IMR-90 (cell line): ENCODE data around the gene CD1B. TPM values are rescaled to one million over a fixed set of nuclear protein-coding genes. Genes with fewer than 3 reads are reported as not detected.

ENCODE experiments used
- ATAC-seq: fragments of 200-7000 bp; cut with Tn5 transposase; 2 replicates; pipeline ENCODE4 v1.9.1; 2020; ENCODE audit warnings: low read depth, mild to moderate bottlenecking, moderate library complexity
- BruUV-seq: library from RNA; stranded (reverse); fragments of 400-500 nt; replicated peaks from 2 replicates; lab custom pipeline; 2021; lab: Mats Ljungman, UMichigan
- CTCF ChIA-PET: fragments of 300-600 bp; formaldehyde crosslinking; extraction: SDS; loops from one replicate; lab custom pipeline; 2021; ENCODE audit warnings: antibody characterized with exemption; lab: Yijun Ruan, JAX
- POLR2A ChIA-PET: fragments of 300-600 bp; sonication (Branson Sonifier 250); formaldehyde crosslinking; loops from one replicate; lab custom pipeline; 2022; ENCODE audit warnings: antibody characterized with exemption; ENCODE audit not compliant: unreplicated experiment; lab: Charles Lee
- DNase-seq: peaks from one replicate; pipeline ENCODE4 v3.0.0; 2013
- H2AFZ ChIP-seq: replicated peaks from 2 replicates; pipeline ENCODE3; 2013; ENCODE audit warnings: low read length, mild to moderate bottlenecking; ENCODE audit not compliant: poor library complexity
- H2AK5ac ChIP-seq: 2 replicates; pipeline ENCODE4 v1.6.1; 2013; ENCODE audit warnings: low read depth, low read length, inconsistent platforms
- H2AK9ac ChIP-seq: replicated peaks from 2 replicates; pipeline ENCODE3; 2013; ENCODE audit warnings: mild to moderate bottlenecking, low read depth, low read length, moderate library complexity; ENCODE audit not compliant: poor library complexity
- H2BK120ac ChIP-seq: 2 replicates; pipeline ENCODE4 v1.6.1; 2013; ENCODE audit warnings: low read depth, low read length, inconsistent platforms
- H2BK15ac ChIP-seq: 3 replicates; pipeline ENCODE4 v1.6.1; 2013; ENCODE audit warnings: low read depth, low read length, inconsistent platforms
- H2BK20ac ChIP-seq: 2 replicates; pipeline ENCODE4 v1.6.1; 2013; ENCODE audit warnings: low read depth, mild to moderate bottlenecking, inconsistent platforms, low read length, moderate library complexity
- H2BK5ac ChIP-seq: 2 replicates; pipeline ENCODE4 v1.6.1; 2013; ENCODE audit warnings: mild to moderate bottlenecking, low read depth, low read length, inconsistent platforms; ENCODE audit not compliant: poor library complexity, severe bottlenecking
- H3K14ac ChIP-seq: replicated peaks from 2 replicates; pipeline ENCODE4 v1.6.1; 2013; ENCODE audit warnings: low read depth, low read length, inconsistent platforms
- H3K18ac ChIP-seq: 2 replicates; pipeline ENCODE4 v1.6.1; 2013; ENCODE audit warnings: low read depth, low read length, control low read depth
- H3K23ac ChIP-seq: 2 replicates; pipeline ENCODE4 v1.6.1; 2013; ENCODE audit warnings: low read depth, low read length, inconsistent platforms
- H3K27ac ChIP-seq: 2 replicates; pipeline ENCODE4 v1.5.1; 2013; ENCODE audit warnings: mild to moderate bottlenecking, control low read depth, low read length; ENCODE audit not compliant: insufficient read depth
- H3K27me3 ChIP-seq: 2 replicates; pipeline ENCODE4 v1.6.1; 2013; ENCODE audit warnings: low read length; ENCODE audit not compliant: control insufficient read depth, insufficient read depth
- H3K36me3 ChIP-seq: 2 replicates; pipeline ENCODE4 v1.6.1; 2013; ENCODE audit warnings: low read length, mixed read lengths; ENCODE audit not compliant: control insufficient read depth, insufficient read depth
- H3K4ac ChIP-seq: 2 replicates; pipeline ENCODE4 v1.6.1; 2013; ENCODE audit warnings: low read depth, low read length, inconsistent platforms
- H3K4me1 ChIP-seq: 2 replicates; pipeline ENCODE4 v1.6.1; 2013; ENCODE audit warnings: low read length, mixed read lengths; ENCODE audit not compliant: control insufficient read depth, insufficient read depth
- H3K4me2 ChIP-seq: 2 replicates; pipeline ENCODE4 v1.6.1; 2013; ENCODE audit warnings: low read depth, mild to moderate bottlenecking, control low read depth, low read length, moderate library complexity
- H3K4me3 ChIP-seq: 2 replicates; pipeline ENCODE4 v1.5.1; 2013; ENCODE audit warnings: low read depth, mild to moderate bottlenecking, control low read depth, low read length, moderate library complexity; ENCODE audit not compliant: insufficient read depth
- H3K56ac ChIP-seq: 2 replicates; pipeline ENCODE4 v1.6.1; 2013; ENCODE audit warnings: low read length, inconsistent platforms; ENCODE audit not compliant: insufficient read depth; ENCODE audit errors: extremely low read depth
- H3K79me1 ChIP-seq, 2 experiments: 2 replicates each; pipeline ENCODE4 v1.6.1; 2013; ENCODE audit warnings: low read length in 2 of 2, inconsistent platforms in 1 of 2, low read depth in 1 of 2
- H3K9ac ChIP-seq: 2 replicates; pipeline ENCODE4 v1.6.1; 2013; ENCODE audit warnings: low read depth, low read length, control low read depth
- H3K9me1 ChIP-seq: 2 replicates; pipeline ENCODE4 v1.6.1; 2013; ENCODE audit warnings: low read length, inconsistent platforms; ENCODE audit not compliant: insufficient read depth
- H3K9me3 ChIP-seq: 2 replicates; pipeline ENCODE4 v1.6.1; 2013; ENCODE audit warnings: low read length; ENCODE audit not compliant: control insufficient read depth, insufficient read depth
- H4K20me1 ChIP-seq: 2 replicates; pipeline ENCODE4 v1.6.1; 2013; ENCODE audit warnings: low read length, inconsistent platforms; ENCODE audit not compliant: insufficient read depth
- H4K5ac ChIP-seq: 2 replicates; pipeline ENCODE4 v1.6.1; 2013; ENCODE audit warnings: mild to moderate bottlenecking, low read depth, low read length, control low read depth
- H4K8ac ChIP-seq, 2 experiments: 2 replicates each; pipeline ENCODE4 v1.6.1; 2013; ENCODE audit warnings: low read depth in 2 of 2, low read length in 2 of 2, control low read depth in 1 of 2, inconsistent platforms in 1 of 2
- H4K91ac ChIP-seq: 2 replicates; pipeline ENCODE4 v1.6.1; 2013; ENCODE audit warnings: low read depth, low read length, inconsistent platforms; ENCODE audit not compliant: insufficient read depth
- BHLHE40 ChIP-seq: fragments of 150-350 bp; IDR thresholded peaks from 2 replicates; pipeline ENCODE4 v1.6.1; 2016; ENCODE audit warnings: mild to moderate bottlenecking, low read depth, low read length
- CEBPB ChIP-seq: IDR thresholded peaks from 2 replicates; pipeline ENCODE4 v1.6.1; 2012; ENCODE audit warnings: low read depth, low read length, improper control_type of control experiment
- CHD1 ChIP-seq: IDR thresholded peaks from 2 replicates; pipeline ENCODE4 v1.6.1; 2012; ENCODE audit warnings: low read depth, low read length, improper control_type of control experiment
- FOS ChIP-seq: fragments of 150-350 bp; IDR thresholded peaks from 2 replicates; pipeline ENCODE4 v1.6.1; 2016; ENCODE audit warnings: low read depth, low read length
- MAFK ChIP-seq: IDR thresholded peaks from 2 replicates; pipeline ENCODE4 v1.6.1; 2012; ENCODE audit warnings: low read depth, low read length, improper control_type of control experiment
- MAZ ChIP-seq: IDR thresholded peaks from 2 replicates; pipeline ENCODE4 v1.6.1; 2012; ENCODE audit warnings: low read depth, mild to moderate bottlenecking, low read length, improper control_type of control experiment, moderate library complexity, borderline replicate concordance
- MXI1 ChIP-seq: IDR thresholded peaks from 2 replicates; pipeline ENCODE4 v1.6.1; 2012; ENCODE audit warnings: low read depth, mild to moderate bottlenecking, low read length, moderate library complexity, borderline replicate concordance
- NFE2L2 ChIP-seq: fragments of 150-350 bp; IDR thresholded peaks from 2 replicates; pipeline ENCODE4 v1.6.1; 2016; ENCODE audit warnings: low read depth, mild to moderate bottlenecking, low read length
- POLR2A ChIP-seq: IDR thresholded peaks from 2 replicates; pipeline ENCODE4 v1.6.1; 2012; ENCODE audit warnings: mild to moderate bottlenecking, low read depth, low read length
- RAD21 ChIP-seq: IDR thresholded peaks from 2 replicates; pipeline ENCODE4 v1.6.1; 2012; ENCODE audit warnings: low read length, improper control_type of control experiment
- RCOR1 ChIP-seq: IDR thresholded peaks from 2 replicates; pipeline ENCODE4 v1.6.1; 2012; ENCODE audit warnings: mild to moderate bottlenecking, low read length, improper control_type of control experiment; ENCODE audit not compliant: insufficient replicate concordance
- RFX5 ChIP-seq: IDR thresholded peaks from 2 replicates; pipeline ENCODE4 v1.8.0; 2012; ENCODE audit warnings: low read depth, mild to moderate bottlenecking, low read length, moderate library complexity
- SMC3 ChIP-seq: fragments of 150-350 bp; IDR thresholded peaks from 2 replicates; pipeline ENCODE4 v1.6.1; 2016; ENCODE audit warnings: low read depth, mild to moderate bottlenecking, antibody characterized with exemption, low read length, moderate library complexity
- WGBS, 2 experiments: methylation state at CpG; one replicate each; pipeline versions ENCODE4 v1.1.5 to v1.1.7; 2013; ENCODE audit warnings: missing lambda C conversion rate in 2 of 2; ENCODE audit not compliant: insufficient read length in 1 of 2; ENCODE audit errors: extremely low coverage in 2 of 2; 5-methylcytosine and 5-hydroxymethylcytosine counted together
- dilution Hi-C: fragments of 300-500 bp; cut with HindIII; formaldehyde crosslinking; loops from one replicate; pipeline ENCODE4 v1.14.3; 2018; ENCODE audit warnings: low sequenced_read_pairs; ENCODE audit not compliant: unreplicated experiment
- in situ Hi-C: fragments of 300-500 bp; cut with MboI; formaldehyde crosslinking; loops from 3 replicates; pipeline ENCODE4 v1.14.3; 2019; ENCODE audit warnings: low sequenced_read_pairs, inconsistent platforms, mixed read lengths
- intact Hi-C: fragments of 100-400 bp; cut with micrococcal nuclease; formaldehyde crosslinking; loops from 2 replicates; pipeline ENCODE4 v1.10.0; 2022
- polyA plus RNA-seq, 3 experiments: library from polyadenylated mRNA; depleted of rRNA; stranded (reverse); fragments of >200 nt; gene quantifications; 2 replicates each; pipeline ENCODE4 v1.2.3, GENCODE V29; 2012; ENCODE audit warnings: low replicate concordance in 1 of 3
- total RNA-seq: library from RNA; depleted of rRNA; stranded (reverse); fragments of >200 nt; gene quantifications from 2 replicates; pipeline ENCODE4 v1.2.3, GENCODE V29; 2012
- TF ChIP-seq, protein P1 (sequence below): fragments of 150-350 bp; IDR thresholded peaks from 2 replicates; pipeline ENCODE4 v1.6.1; 2017; ENCODE audit warnings: mild to moderate bottlenecking, antibody characterized with exemption, low read length, low read depth
- TF ChIP-seq, protein P2 (sequence below): conservative IDR thresholded peaks from 2 replicates; pipeline ENCODE4 v1.5.1; 2012; ENCODE audit warnings: mild to moderate bottlenecking, low read depth, low read length, improper control_type of control experiment
- TF ChIP-seq, protein P3 (sequence below): fragments of 150-350 bp; IDR thresholded peaks from 2 replicates; pipeline ENCODE4 v1.6.1; 2016; ENCODE audit warnings: low read depth, mild to moderate bottlenecking, low read length, moderate library complexity, borderline replicate concordance

CD1B gene
- total and polyA plus RNA-seq, 2 of the 4 experiments (the other 2 are of a cell fraction) = not detected

DNA sequence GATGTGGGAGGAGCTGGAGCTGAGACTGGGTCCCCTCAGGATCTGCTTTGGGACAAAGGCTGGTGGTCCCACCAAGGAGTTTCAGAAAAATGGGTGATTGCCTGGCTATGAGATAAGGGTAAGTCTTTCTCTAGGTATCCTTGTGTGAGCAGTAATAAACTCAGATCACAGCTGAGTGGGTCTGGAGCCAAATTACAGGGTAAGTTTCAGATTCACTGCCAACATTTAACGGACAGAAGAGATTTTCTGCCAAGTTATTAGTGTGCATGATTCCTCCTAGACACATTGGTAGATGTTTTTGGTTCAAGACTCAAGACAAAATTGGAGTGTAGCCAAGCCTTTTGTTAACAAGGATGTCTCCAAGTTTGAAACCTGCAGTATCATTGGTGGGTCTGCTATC lies 7.5 kb downstream of the CD1B start:
- H3K27ac ChIP-seq = no peak overlapping the region
- ChIA-PET POLR2A (no interaction called here), CTCF (no interaction called here)
- H3K9me1 ChIP-seq = no peaks in the 10 kb centered on the region
- no peak overlapping the region for H2AFZ ChIP-seq
- H3K14ac ChIP-seq = no peak overlapping the region
- no peak overlapping the region for H3K18ac ChIP-seq
- intact Hi-C loops (no loop called here), dilution Hi-C loops (no loop called here), in situ Hi-C loops (no loop called here)
- H3K4me2 ChIP-seq = no peak overlapping the region
- no peaks in the 10 kb centered on the region for H3K27me3 ChIP-seq
- no peak overlapping the region for H2AK9ac ChIP-seq
- H3K79me1 ChIP-seq = no peaks in the 10 kb centered on the region
- no peak overlapping the region for H3K4ac ChIP-seq
- H3K56ac ChIP-seq = no peak overlapping the region
- no peak overlapping the region for H4K5ac ChIP-seq
- H3K9me3 ChIP-seq = peaks cover 3% of the 10 kb centered on the region
- no peak overlapping the region for H4K8ac ChIP-seq
- no peaks in the 10 kb centered on the region for H3K36me3 ChIP-seq
- WGBS, 2 experiments = no CpG with 5 or more reads among the region's 1 CpG
- DNase-seq (no peak), ATAC-seq (no peak)
- H4K91ac ChIP-seq = no peak overlapping the region
- TF ChIP-seq BHLHE40 = no peak
- no peak for TF ChIP-seq RCOR1
- no peak for TF ChIP-seq MAZ
- no peak for TF ChIP-seq MXI1
- TF ChIP-seq CEBPB = no peak
- TF ChIP-seq, protein P1, sequence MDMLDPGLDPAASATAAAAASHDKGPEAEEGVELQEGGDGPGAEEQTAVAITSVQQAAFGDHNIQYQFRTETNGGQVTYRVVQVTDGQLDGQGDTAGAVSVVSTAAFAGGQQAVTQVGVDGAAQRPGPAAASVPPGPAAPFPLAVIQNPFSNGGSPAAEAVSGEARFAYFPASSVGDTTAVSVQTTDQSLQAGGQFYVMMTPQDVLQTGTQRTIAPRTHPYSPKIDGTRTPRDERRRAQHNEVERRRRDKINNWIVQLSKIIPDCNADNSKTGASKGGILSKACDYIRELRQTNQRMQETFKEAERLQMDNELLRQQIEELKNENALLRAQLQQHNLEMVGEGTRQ = no peak
- TF ChIP-seq, protein P2, sequence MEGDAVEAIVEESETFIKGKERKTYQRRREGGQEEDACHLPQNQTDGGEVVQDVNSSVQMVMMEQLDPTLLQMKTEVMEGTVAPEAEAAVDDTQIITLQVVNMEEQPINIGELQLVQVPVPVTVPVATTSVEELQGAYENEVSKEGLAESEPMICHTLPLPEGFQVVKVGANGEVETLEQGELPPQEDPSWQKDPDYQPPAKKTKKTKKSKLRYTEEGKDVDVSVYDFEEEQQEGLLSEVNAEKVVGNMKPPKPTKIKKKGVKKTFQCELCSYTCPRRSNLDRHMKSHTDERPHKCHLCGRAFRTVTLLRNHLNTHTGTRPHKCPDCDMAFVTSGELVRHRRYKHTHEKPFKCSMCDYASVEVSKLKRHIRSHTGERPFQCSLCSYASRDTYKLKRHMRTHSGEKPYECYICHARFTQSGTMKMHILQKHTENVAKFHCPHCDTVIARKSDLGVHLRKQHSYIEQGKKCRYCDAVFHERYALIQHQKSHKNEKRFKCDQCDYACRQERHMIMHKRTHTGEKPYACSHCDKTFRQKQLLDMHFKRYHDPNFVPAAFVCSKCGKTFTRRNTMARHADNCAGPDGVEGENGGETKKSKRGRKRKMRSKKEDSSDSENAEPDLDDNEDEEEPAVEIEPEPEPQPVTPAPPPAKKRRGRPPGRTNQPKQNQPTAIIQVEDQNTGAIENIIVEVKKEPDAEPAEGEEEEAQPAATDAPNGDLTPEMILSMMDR = no peak
- TF ChIP-seq FOS = no peak
- TF ChIP-seq SMC3 = no peak
- no peak for TF ChIP-seq RFX5
- no peak for TF ChIP-seq POLR2A
- no peak for TF ChIP-seq RAD21
- TF ChIP-seq MAFK = no peak
- TF ChIP-seq, protein P3, sequence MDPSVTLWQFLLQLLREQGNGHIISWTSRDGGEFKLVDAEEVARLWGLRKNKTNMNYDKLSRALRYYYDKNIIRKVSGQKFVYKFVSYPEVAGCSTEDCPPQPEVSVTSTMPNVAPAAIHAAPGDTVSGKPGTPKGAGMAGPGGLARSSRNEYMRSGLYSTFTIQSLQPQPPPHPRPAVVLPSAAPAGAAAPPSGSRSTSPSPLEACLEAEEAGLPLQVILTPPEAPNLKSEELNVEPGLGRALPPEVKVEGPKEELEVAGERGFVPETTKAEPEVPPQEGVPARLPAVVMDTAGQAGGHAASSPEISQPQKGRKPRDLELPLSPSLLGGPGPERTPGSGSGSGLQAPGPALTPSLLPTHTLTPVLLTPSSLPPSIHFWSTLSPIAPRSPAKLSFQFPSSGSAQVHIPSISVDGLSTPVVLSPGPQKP = no peak
- TF ChIP-seq NFE2L2 = no peak
- TF ChIP-seq CHD1 = no peak
- no peaks in the 10 kb centered on the region for H4K20me1 ChIP-seq
- H2BK15ac ChIP-seq = no peak overlapping the region
- H2BK120ac ChIP-seq = no peak overlapping the region
- BruUV-seq = no TSS peak
- H2BK5ac ChIP-seq = no peak overlapping the region
- no peak overlapping the region for H3K23ac ChIP-seq
- no peak overlapping the region for H3K4me3 ChIP-seq
- no peak overlapping the region for H3K9ac ChIP-seq
- no peak overlapping the region for H2AK5ac ChIP-seq
- H3K4me1 ChIP-seq = no peaks in the 10 kb centered on the region
- no peak overlapping the region for H2BK20ac ChIP-seq
